MCF 10A (cell line): ENCODE measurements around the gene FLNA. TPM values are rescaled to one million over a fixed set of nuclear protein-coding genes. Genes with fewer than 3 reads are reported as not detected.

Experiments
- BruUV-seq: library from RNA; stranded (reverse); fragments of 400-500 nt; replicated peaks from 2 replicates; lab custom pipeline; 2021; lab: Mats Ljungman, UMichigan
- CTCF ChIA-PET: fragments of 300-600 bp; sonication (Branson Sonifier 250); formaldehyde crosslinking; extraction: SDS; loops from one replicate; lab custom pipeline; 2021; ENCODE audit warnings: antibody characterized with exemption, inconsistent platforms; lab: Yijun Ruan, JAX
- POLR2A ChIA-PET: fragments of 300-600, 350-650 bp; sonication (Branson Sonifier 250); formaldehyde crosslinking; extraction: SDS; loops from one replicate; lab custom pipeline; 2020; ENCODE audit warnings: antibody characterized with exemption, inconsistent platforms; lab: Yijun Ruan, JAX
- DNase-seq: peaks from one replicate; pipeline ENCODE4 v3.0.0-alpha.2; 2018; ENCODE audit not compliant: unreplicated experiment
- H3K27ac Mint-ChIP-seq: one replicate; pipeline ENCODE4 v1.8.0; 2022; ENCODE audit warnings: mild to moderate bottlenecking, low read depth, mixed read lengths; ENCODE audit not compliant: unreplicated experiment
- H3K27me3 Mint-ChIP-seq: one replicate; pipeline ENCODE4 v1.8.0; 2022; ENCODE audit warnings: mixed read lengths; ENCODE audit not compliant: insufficient read depth, unreplicated experiment
- H3K36me3 Mint-ChIP-seq: one replicate; pipeline ENCODE4 v1.8.0; 2022; ENCODE audit warnings: mild to moderate bottlenecking, moderate library complexity, mixed read lengths; ENCODE audit not compliant: insufficient read depth, unreplicated experiment
- H3K4me1 Mint-ChIP-seq: one replicate; pipeline ENCODE4 v1.8.0; 2022; ENCODE audit warnings: mixed read lengths; ENCODE audit not compliant: insufficient read depth, unreplicated experiment
- H3K4me3 Mint-ChIP-seq: one replicate; pipeline ENCODE4 v1.8.0; 2022; ENCODE audit warnings: mild to moderate bottlenecking, moderate library complexity, mixed read lengths; ENCODE audit not compliant: unreplicated experiment
- H3K9me3 Mint-ChIP-seq: one replicate; pipeline ENCODE4 v1.8.0; 2022; ENCODE audit warnings: mixed read lengths; ENCODE audit not compliant: unreplicated experiment
- CTCF ChIP-seq: fragments of 200-600 bp; IDR thresholded peaks from one replicate; pipeline ENCODE4 v1.8.0; 2022; ENCODE audit warnings: antibody characterized with exemption, mild to moderate bottlenecking; ENCODE audit not compliant: unreplicated experiment
- intact Hi-C: fragments of 100-400 bp; cut with micrococcal nuclease; formaldehyde crosslinking; loops from 2 replicates; pipeline ENCODE4 v1.14.1; 2022
- total RNA-seq: library from RNA; stranded (reverse); gene quantifications from 2 replicates; pipeline ENCODE4 v1.2.3, GENCODE V29; 2022

FLNA gene
- total RNA-seq, 1 experiment from 2014 or later, result 1,218 TPM

DNA sequence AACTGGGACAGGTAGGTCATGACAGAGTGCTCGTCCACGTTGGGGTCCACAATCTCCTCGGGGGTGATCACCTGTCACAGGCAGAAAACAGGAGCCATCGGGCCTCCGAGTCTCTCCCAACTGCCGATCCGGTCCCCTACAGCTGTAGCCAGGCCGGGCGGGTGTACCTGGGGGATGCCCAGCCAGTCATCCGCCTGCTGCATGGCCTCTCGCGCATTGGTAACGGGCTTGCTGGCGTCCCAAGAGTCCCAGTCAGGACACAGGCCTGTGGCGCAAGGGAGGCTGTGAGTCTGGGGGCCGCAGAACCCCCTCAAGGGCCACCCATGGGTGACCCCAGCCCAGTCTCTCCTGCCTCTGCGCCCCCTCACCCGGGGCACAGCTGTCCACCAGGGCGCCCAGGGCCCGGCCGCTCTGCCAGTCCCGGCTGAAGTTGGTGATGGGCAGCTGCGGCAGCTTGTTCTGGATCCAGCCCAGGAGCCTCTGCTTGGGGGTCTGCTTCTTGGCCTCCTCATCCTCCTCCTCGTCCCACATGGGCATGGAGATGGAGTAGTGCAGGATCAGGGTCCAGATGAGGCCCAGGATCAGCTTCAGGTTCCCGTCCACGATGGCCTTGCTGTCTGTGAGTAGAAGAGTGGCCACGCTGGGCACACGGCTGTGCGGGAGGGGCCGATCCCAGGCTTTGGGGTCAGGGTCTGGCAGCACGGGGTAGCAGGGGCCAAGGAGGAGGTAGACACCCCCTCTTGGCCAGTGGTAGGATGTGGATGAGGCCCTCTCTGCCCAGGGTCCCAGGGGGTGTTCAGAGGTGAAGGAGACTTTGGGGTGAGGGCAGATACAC, 6.7 kb downstream of the FLNA start:
- POLR2A ChIA-PET, result interaction anchor here (0.6 to 1.1 kb wide), 4 partner anchors 21 to 429 kb away, joined by 3 to 5 read pairs (median 4); no protein-coding TSS in a partner anchor
- TF ChIP-seq CTCF, result no peak
- H3K9me3 Mint-ChIP-seq, result no peaks in the 10 kb centered on the region

GRCh38 chrX:154366666-154367055, 7.8 kb downstream of the FLNA start:
- ChIA-PET POLR2A (no interaction called here), CTCF (no interaction called here)
- Mint-ChIP-seq H3K9me3 (no peaks in the 10 kb centered on the region), H3K4me3 (no peak overlapping the region), H3K4me1 (peaks cover 8% of the 10 kb centered on the region), H3K27me3 (no peaks in the 10 kb centered on the region), H3K36me3 (peaks cover 59% of the 10 kb centered on the region), H3K27ac (no peak overlapping the region)
- BruUV-seq, result no TSS peak
- intact Hi-C loops, result no loop called here
- TF ChIP-seq CTCF, result no peak
- no peak for DNase-seq

More for the DNA sequence above, 6.7 kb downstream of the FLNA start:
- Mint-ChIP-seq H3K36me3 (peaks cover 49% of the 10 kb centered on the region), H3K27me3 (no peaks in the 10 kb centered on the region), H3K27ac (peak overlapping the region; percentile 94), H3K4me1 (peaks cover 8% of the 10 kb centered on the region), H3K4me3 (peak overlapping the region; percentile 75)
- CTCF ChIA-PET, result interaction anchor here (0.7 to 2.0 kb wide), 2 partner anchors 16 to 31 kb away, joined by 4 to 6 read pairs; no protein-coding TSS in a partner anchor
- no peak for DNase-seq
- BruUV-seq, result no TSS peak
- intact Hi-C loops, result no loop called here

DNA sequence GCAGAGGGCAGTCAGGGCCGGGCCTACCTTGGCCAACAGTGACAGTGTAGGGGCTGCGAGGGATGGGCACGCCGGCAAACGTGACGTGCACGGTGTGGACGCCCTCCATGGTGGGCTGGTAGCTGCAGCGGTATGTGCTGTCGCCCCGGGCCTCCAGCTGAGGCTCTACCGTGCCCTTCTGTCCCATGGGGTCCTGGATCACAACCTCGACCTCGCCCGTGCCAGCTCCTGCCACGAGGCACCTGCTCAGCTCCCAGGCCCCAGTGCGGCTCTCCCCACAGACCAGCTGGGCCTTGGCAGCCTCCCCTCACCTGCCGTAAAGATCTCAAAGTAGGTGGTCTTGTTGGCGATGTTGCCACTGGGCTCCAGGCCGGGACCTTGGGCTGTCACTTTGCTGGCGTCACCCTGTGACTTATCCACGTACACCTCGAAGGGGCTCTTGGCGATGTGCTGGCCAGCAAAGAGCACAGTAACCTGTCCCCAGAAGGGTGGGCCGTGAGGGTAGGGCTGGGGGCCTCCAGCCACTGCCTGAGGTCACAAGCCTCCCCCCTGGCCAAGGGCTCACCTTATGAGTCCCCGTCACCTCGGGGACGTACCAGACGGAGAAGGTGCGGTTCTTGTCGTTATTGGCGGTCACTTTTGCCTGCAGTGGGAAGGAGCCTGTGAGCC, 8.3 kb downstream of the FLNA start:
- no peak overlapping the region for H3K27ac Mint-ChIP-seq
- peaks cover 61% of the 10 kb centered on the region for H3K36me3 Mint-ChIP-seq
- no peak for TF ChIP-seq CTCF
- H3K4me3 Mint-ChIP-seq, result no peak overlapping the region
- BruUV-seq, result no TSS peak
- no peak for DNase-seq
- ChIA-PET POLR2A (interaction anchor here (0.6 to 0.7 kb wide), 2 partner anchors 38 to 44 kb away, joined by 3 read pairs; no protein-coding TSS in a partner anchor), CTCF (interaction anchor here (0.6 to 1.1 kb wide), 2 partner anchors 8 to 57 kb away, joined by 3 read pairs; no protein-coding TSS in a partner anchor)
- no peaks in the 10 kb centered on the region for H3K27me3 Mint-ChIP-seq
- H3K9me3 Mint-ChIP-seq, result no peaks in the 10 kb centered on the region
- peaks cover 8% of the 10 kb centered on the region for H3K4me1 Mint-ChIP-seq
- intact Hi-C loops, result no loop called here
